Stimulated activated CD4-positive, alpha-beta T cell treated with anti-CD3 and anti-CD28 coated beads, Interleukin-1b, Interleukin-23, amount 100 ng/mL, for 4 hours (primary cell): ENCODE results near the gene ZNF345.
A peak's percentile ranks its signal among the peaks of the same experiment; 100 is the strongest.

ENCODE experiments used
- DNase-seq, 2 donors: peaks; one replicate each; pipeline ENCODE4 v3.0.0-alpha.2; 2020; ENCODE audit warnings: low read depth in 2 of 2

The ZNF345 gene

DNA sequence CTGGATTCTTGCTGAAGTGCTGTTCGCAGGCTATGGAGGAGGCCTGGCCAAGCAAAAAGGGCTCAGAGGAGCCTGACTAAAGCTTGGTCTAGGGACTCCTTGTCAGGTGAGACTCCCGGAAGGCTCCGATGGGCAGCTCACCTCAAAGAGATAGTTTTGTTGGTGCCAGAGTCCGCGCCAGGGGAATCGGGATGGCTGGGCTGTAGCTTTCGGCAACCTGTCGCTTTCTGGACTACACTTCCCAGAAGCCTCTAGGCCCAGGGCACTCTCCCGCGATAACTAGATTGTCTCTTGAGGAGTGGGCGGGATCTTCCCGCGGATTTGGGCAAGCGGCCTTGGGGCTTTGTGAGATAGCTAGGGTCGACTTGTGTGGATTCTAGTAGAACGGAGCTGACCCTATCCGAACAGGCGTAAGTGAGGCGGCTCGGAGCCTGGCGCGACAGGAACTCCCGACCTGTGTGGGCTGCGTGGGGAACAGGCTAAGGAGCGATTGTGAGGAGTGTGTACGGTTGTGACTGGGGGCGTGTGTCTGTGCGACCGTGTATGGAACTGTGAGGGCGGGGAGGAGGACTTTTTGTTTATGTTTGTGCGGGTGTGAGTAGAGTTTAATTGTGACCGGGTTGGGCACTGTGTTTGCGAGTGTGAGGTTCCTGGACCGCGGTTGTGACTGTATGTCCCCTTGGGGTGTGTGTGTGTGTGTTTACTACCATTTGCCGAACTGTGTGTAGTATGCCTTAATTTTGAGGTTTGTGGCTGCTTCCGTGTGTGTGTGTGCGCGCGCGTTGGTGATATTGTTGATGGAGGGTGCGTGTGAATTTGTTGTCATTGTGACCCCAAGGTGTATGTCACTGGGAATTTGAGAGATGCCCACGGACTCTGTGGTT is at the start of gene ZNF345:
TSS of gene ZNF345 (plus strand) at position 318 of the 884 bp plus-strand sequence. CDS start 25,955 bp downstream, outside the sequence.
- peak; percentile 61 to 74 for DNase-seq

DNA sequence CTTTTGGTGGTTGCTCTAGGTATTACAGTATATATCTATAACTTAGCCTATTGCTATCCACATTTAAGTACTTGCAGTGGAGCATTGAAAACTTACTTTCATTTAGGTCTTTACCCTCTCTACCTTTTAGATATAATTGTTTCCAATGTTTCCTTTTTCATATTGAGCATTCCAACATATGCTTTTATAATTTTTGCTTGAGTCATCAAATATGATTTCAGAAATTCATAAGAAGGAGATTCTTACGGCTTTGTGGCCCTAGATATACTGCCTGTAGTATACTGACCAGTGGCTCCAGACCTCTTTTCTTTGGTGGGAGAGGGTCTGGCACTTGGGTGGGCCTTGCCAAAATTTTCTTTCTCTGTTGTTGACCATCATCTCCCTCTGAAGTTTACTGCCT is 45.3 kb upstream of the ZNF345 start:
- DNase-seq: no peak

GRCh38 chr19:36807029-36807428 is 43.6 kb upstream of the ZNF345 start:
- DNase-seq: no peak

GRCh38 chr19:36819130-36819630 is 31.5 kb upstream of the ZNF345 start:
- DNase-seq: no peak

GRCh38 chr19:36821758-36822157 is 28.9 kb upstream of the ZNF345 start:
- no peak for DNase-seq

GRCh38 chr19:36833430-36833829 is 17.2 kb upstream of the ZNF345 start:
- DNase-seq: no peak

DNA sequence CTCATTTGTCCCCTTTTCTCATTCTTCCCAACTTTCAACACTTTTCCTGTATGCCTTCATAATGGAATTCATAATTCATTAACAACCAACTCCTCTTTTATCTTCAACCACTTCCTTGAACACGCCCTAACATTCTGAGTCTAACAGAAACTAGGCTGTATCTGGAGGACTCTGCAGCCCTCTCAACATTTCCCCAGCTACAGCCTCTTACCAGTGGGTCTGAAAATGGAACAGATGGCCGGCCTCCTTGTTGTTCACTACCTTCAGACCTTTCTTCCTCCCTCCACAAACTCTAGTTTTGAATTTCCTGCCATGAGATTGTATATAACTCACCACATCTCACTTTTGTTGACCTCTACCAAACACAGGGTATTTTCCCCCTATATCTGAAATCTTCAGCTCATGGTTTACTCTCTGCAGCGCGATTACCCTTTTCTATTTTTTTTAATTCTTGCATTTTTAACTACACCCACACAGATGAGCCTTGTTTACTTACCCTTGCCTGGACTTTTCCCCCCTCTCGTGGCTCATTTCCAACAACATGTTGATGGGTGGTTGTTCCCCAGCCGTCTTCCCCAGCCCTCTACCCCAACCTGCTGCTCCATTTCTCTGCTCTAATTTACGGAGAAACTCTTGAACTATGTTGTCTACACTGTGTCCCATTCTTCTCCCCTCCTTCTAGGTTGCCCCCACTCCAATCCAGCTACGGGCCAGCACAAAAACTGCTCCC is 13.3 kb upstream of the ZNF345 start:
- DNase-seq: no peak

- DNase-seq: peak; percentile 66 to 67
Observed at GRCh38 chr19:36837906-36838783, 12.5 kb upstream of the ZNF345 start, which contains the start of gene ZNF790. TSS of gene ZNF790 (minus strand) at chr19:36838387. CDS start at chr19:36825619, 12,768 bp downstream.

GRCh38 chr19:36838784-36839324 is 11.8 kb upstream of the ZNF345 start:
- DNase-seq: no peak

DNA sequence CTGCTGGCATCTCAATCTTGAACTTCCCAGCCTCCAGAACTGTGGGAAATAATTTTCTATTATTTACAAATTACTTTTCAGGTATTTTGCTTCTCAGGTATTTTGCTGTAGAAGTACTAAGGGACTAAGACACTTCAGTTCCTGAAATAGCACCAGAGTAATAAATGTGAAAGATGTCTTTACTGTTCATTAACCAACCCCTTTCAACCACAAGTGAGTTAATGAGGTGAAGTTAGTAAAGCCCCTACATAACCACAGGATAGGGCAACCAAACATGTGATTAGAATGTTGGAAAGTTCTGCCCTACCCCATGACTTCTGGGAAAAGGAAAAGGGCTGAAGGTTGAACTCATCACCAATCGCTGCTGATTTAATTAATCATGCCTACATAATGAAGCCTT is 2.7 kb upstream of the ZNF345 start:
- no peak for DNase-seq

- peak; percentile 76 to 79 for DNase-seq
Observed at GRCh38 chr19:36849701-36850558, 746 bp upstream of the ZNF345 start.

DNA sequence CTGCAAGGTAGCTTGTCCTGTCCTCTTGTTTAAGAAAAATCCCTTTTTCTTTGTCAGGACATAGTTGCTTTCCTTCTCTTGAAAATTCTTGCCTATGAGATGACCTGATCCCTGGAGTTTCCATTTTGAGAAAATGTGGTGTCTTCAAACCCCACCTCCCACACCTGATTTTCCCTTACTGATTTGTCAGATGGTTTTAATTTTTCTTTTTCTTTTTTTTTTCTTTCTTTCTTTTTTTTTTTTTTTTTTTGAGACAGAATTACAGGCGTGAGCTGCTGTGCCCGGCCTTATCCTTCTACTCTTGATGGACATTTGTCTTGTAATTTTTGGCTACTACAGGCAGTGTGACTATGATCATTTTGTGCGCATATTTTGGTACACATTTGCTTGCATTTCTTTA is 1.2 kb downstream of the ZNF345 start:
- no peak for DNase-seq

- no peak for DNase-seq
Observed at GRCh38 chr19:36876993-36877938, 26.6 kb downstream of the ZNF345 start.

GRCh38 chr19:36891768-36892357 is 41.2 kb downstream of the ZNF345 start:
- DNase-seq: no peak

DNA sequence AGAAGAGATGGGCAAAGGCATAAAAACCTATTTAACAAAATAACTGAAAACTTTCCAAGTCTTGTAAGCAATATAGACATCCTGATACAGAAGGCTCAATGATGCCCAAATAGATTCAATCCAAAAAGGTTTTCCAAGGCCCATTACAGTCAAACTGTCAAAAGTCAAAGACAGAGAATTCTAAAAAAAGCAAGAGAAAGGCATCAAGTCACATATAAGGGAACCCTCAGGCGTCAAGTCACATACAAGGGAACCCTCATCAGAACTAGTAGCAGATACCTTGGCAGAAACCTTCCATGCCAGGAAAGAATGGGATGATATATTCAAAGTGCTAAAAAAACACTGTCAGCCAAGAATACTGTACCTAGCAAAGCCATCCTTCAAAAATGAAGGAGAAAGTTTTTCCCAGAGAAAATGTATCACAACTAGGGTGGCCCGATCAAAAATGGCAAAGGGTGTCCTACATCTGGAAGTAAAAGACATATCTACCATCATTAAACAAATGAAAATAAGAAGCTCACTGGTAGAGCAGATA is 44.2 kb downstream of the ZNF345 start:
- DNase-seq: no peak

- no peak for DNase-seq
Observed at GRCh38 chr19:36898422-36898821, 47.7 kb downstream of the ZNF345 start.

DNA sequence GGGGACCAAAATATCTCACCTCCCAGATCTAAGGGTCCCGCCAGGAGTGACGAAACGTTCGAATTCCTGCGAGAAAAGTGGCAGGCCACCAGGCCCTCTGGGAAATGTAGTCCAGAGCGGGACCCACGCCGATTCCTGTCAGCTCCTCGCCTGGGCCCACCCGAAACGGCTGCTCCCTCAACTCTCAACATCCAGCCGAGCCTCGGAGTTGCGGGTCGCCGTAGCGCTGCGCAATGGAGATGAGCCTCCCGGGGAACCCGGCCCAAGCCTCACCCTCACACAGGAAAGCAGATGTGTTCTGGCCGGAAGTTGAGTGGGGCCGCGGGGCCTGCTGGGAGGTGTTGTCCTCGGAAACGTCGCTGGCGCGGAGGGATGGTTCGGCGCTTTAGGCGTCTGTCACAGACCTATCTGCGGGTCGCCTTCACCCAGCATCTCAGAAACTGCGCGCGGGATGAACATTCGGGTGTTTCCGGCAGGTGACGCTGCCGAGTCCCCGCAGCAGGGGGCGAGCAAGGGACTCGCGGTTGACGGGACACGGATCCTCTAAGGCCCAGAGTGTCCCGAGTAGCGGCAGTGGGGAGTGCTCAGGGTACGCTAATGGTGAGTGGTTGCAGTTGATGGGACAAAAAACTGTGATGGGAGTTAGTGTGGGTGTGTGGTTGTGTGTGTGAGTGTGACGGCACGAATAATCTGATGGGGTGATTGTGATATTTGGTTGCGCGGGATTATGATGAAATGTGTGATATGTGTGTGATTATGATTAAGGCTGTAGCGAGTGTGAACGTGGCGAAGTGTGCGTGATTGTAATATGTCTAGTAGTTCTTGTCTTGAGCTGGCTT is 65.5 kb downstream of the ZNF345 start, which contains the start of the genes ZNF568 and ZNF829:
TSS of gene ZNF568 (plus strand) at position 341 of the 839 bp plus-strand sequence. CDS start 6,439 bp downstream, outside the sequence.
TSS of gene ZNF829 (minus strand) at position 300 of the 839 bp plus-strand sequence. CDS start 1,124 bp downstream, outside the sequence.
- DNase-seq: peak; percentile 79 to 82
